ENCODE results near the gene SLC43A2.
A peak's percentile ranks its signal among the peaks of the same experiment; 100 is the strongest.

The SLC43A2 gene

DNA sequence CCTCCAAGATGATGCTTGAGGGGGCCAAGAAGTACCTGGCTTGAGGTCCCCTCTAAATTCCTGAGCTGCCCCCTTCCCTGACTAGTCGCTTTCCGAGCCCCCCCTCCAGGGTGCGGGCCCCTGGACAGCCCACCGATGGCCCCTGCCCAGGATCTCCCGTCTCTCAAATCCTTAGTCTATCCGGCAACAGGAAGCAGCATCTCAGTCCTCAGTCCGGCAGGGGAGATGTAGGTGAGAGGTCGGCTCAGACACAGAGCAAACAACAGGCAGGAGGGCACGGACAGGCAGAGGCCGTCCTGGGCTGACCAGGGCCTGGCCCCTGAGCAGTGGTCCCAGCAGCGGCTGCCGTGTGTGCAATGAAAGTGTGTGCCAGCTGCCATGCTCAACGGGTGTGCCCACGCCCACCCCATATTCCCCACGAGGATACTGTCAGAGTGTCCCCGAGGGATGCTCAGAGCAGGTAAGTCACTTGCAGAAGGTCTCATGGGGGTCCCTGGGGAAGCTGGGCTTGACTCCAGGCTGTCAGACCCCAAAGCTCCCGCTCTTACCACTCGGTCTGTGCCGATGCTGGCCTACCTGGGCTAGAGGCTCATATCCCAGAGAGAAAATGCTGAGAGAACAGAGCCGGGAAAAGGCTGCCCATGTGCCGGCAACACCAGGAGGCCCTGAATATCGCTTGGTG is 7.2 kb downstream of the SLC43A2 start:
- no peak for DNase-seq

DNA sequence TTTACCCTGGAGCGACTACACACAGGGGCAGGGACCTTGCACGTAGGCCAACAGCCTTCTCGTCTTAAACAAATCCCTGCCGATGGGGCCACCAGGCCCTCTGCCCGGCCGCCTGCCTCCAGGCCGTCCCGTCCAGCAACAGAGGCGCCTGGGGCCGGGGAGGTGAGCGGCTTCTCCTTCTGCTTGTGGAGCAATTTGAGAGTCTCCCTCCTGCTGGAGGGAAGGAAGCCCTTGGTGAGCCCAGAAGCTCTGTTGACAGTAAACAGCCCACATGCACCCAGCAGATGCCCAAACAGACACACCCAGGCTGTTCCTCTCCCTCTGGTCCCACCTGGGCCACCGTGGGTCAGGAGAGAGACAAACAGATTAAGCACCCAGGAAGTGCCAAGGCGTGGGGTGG is 8.1 kb downstream of the SLC43A2 start:
- no peak for DNase-seq

DNA sequence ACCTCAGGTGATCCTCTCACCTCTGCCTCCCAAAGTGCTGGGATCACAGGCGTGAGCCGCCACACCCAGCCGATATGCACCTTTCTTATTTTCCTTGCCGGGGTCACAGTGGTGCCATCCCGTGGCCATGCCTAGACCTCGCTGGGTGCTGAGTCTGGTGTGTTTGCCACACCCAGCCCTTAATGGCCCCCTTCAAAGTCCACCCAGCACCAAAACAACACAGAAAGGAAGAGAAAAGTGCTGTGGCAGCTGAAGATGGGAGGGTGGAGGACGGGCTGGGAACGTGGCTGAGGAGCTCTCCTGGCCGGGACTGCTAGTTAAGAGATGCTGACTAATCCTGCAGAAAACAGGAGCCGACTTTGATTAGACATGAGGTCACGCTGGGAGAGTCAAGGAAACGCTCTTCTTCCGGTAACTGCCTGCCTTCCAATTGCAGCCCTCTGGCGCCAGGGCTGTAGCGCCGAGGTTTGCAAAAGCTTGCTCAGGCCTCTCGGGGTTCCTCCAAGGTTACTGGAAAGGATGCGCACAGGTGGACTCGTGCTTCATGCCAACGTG is 10.9 kb downstream of the SLC43A2 start:
- no peak for DNase-seq

DNA sequence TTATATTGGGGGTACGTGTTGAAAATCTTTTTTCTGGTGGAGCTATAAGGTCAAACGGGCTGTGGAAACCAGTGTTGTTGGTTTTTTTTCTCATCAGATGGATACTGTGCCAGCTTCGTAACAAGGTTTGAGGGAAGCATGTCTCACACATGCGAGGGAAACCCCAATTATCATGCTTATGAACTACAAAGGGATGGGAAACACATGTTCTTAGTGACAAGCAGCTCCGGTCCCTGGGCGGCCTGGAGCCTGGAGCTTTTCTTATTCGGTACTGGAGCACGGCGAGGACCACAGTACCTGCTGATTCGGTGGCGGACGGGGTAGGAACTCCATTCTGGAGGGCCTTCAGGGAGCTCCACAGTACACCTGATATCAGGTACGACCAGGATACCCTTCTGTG is 12.5 kb downstream of the SLC43A2 start:
- DNase-seq, result no peak

DNA sequence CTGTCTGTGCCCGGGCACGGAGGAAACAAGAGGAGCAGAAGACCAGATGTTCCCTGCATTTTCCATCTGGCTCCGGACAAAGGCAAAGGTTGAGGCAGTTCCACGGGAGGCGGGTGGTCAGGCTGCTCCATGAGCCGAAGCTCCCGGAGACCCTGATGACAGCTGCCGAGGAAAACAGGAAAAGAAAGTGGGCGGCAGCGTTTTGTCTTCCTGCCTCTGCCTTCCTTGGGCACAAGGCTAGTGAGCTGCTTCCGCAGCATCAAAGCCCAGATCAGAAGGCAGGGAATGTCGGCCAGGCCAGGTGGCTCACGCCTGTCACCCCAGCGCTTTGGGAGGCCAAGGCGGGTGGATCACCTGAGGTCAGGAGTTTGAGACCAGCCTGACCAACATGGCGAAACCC is 16.2 kb downstream of the SLC43A2 start:
- no peak for DNase-seq

DNA sequence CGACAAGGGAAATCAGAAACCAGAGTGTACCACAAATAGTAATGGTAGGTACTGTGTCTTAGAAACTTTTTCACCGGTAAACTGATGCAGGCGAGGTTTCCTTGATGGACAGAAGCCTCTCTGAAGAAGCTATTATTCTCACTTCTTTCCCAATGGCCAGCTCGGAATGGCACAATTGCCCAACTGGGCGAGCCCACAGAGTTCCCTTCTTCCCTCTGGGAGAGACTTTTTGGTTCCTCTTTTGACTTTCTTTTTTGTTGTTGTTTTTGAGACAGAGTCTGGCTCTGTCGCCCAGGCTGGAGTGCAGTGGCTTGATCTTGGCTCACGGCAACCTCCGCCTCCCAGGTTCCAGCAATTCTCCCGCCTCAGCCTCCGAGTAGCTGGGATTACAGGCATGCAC is 16.9 kb downstream of the SLC43A2 start:
- peak; percentile 88 for DNase-seq

DNA sequence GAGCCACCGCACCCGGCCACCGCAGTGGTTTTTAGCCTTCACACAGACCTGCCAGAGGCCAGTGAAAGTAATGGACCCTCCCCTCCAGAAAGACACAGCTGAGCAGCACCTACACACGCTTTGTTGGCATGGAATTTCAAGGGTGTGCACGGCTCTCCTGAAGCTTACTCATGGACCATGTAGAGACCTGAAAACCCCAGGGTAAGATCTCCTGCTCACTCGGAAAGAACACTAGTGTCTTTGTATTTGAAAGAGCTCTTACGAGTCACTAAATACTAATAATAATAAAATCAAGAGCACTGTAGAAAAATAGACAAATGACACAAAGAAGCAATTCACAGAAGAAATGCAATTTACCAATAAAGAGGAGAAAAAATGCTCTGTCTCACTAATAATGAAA is 20.0 kb downstream of the SLC43A2 start:
- no peak for DNase-seq

DNA sequence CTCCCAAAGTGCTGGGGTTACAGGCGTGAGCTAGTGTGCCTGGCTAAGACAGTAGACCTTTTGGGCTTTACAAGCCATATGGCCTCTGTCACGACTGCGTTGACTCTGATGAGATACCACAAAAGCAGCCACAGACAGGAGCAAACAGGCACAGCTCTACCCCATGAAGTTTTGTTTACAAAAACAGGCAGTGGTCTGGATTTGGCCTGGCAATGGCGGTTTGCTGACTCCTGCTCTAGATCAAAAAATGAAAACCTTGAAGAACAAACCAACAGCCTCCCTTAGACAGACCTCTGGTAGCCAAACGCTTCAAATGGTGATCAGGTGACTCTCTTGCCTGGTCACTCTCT is 20.7 kb downstream of the SLC43A2 start:
- no peak for DNase-seq

DNA sequence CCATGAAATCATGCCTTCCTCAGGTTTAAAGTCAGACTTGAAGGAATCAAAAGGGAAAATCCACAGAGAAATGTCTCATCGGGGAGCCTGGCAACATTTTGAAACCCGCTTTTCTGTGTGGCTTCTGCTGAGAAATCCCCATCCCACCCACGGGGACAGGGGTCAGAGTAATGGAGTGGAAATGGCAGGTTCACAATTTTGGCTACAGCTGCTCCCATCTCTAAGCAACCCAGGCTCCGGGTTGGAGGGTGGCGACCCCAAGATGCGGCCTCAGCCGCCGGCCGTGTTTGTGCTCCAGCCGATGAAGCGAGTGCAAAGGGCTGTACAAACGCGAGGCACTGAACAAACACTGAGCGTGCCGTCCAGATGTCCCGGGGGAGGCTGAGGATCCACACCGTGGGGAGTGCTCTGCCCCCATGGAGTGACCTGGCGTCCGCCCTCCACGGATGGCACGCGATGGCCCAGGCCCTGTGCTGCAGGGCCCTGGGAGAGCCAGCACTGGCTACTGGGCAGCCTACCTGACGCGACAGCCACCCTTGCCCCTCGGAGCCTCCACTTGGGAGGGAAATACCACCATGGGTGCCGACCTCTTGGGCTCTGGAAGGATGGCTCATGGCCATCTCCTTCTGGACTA is 22.2 kb downstream of the SLC43A2 start:
- no peak for DNase-seq

DNA sequence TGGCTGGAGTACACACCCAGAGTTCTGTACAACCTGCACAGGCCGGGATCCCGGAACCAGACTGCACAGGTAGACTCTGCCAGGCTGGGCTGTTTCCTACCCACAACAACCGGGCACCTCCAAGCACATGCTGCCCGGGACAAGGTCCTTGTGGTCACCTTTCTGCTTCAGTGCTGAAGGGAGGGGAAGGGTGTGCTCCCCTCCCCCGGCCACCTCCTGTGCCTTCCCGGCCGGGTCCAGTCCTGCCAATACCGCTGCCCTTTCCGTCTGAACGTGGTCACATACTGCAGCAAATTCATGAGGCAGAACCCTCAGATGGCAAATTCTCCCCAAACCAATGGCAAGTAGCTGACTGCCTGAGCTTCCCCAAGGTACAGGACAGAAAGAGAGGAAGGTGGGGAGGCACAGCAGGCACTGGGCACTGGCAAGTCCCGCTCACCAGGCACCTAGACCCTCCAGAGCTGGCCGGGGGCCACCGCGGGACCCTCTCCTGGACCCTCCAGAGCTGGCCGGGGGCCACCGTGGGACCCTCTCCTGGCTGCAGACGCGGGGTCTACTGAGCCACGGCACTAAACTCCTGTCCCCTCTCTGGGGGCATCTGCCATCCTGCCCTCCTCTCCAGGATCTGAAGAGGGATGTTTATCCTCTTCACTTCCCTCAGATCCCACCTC is 22.8 kb downstream of the SLC43A2 start:
- DNase-seq, result no peak

DNA sequence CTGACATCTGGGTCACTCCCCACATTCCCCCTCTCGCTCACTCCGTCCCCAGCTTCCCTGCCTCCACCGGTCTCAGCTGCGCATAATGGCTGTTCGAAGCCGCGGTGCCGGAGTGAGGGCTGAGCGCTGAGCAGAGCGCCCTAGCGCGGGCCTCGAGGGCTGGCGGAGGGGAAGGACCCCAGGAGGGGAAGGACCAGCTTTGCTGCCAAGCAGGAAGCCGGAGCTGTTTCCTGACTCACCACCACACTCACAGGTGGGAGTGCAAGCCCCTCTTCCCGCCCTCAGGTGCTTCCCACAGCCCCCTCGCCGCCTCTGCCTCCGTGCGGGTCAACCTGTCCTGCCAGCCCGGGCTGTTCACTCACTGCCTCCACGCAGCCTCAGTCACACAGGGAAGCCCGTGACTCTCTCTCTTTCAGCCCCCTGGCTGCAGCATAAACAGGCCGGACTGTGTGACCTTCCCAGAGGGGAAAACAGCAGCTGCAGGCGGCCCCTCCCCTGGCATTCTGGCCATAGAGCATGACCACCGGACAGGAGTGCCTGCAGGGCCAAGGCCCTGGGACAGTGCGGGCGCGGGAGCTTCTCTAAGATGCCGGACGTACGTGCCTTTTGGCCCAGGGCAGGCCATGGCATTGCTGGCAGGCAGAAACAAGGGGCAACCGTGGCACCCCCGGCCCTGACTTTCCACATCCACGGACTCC is 23.7 kb downstream of the SLC43A2 start:
- no peak for DNase-seq

DNA sequence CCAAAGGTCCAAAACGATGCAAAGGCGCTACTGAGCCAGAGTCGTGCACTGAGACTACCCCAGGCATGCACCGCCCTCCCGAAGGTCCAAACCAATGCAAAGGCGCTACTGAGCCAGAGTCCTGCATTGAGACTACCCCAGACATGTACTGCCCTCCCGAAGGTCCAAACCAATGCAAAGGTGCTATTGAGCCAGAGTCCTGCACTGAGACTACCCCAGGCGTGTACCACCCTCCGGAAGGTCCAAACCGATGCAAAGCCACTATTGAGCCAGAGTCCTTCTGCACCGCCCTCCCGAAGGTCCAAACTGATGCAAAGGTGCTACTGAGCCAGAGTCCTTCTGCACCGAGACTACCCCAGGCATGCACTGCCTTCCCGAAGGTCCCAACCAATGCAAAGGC is 27.1 kb downstream of the SLC43A2 start:
- DNase-seq, result no peak

DNA sequence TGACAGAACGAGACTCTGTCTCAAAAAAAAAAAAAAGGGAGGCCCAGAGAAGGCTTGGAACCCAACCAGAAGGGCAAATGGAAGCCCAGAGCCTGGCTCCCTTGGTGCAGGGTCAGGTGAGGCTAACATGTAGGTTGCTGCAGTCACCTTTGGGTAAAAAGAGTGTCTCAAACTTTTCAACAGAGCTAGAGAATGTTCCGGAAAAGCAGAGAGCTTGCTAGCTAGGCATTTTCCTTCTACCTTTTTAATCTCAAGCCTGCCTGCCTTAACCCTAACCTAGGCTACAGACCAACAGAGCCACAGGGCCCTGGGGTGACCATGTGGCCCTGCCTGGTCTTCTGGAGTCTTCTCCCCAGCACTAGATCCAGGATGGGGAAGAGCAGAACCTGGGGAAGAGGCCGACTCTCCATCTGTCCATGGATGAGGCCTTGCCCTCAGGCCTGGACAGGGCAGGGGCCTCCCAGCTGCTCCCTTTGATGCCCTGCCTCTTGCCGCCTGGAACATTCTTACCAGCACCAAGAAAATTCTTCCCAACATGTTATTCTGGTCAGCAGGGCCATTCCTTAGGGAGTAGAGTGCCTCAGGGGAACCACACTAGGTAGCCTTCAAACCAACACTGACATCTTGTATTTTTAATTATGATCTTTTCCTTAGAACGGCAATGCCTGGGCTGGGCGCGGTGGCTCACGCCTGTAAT is 30.1 kb downstream of the SLC43A2 start:
- no peak for DNase-seq

DNA sequence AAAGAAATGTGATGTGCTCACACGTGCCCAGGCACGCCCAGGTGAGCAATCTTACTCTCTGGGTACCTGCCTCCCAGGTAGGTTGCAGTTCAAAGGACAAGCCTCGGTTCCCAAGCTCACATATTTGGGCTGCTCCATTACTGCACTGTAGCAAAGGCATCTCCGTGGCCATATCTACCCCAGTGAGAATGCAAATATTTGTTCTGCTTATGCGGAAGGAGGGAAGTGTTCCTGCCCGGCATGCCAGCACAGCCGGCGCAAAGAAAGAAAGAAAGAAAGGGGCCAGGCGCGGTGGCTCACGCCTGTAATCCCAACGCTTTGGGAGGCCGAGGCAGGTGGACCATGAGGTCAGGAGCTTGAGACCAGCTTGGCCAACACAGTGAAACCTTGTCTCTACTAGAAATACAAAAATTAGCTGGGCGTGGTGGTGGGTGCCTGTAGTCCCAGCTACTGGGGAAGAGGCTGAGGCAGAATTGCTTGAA is 30.7 kb downstream of the SLC43A2 start:
- no peak for DNase-seq

DNA sequence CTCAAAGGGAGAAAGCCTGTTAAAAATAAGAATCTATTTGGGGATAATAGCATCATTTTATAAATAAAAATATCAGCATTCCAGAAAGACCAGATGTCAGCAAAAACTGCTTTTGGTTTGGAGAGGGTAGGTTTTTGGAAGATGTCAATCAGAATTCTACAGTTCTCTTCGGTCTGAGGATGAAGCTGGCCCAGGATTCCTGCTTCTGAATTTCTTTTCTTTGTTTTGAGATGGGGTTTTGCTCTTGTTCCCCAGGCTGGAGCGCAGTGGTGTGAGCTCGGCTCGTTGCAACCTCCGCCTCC is 35.1 kb downstream of the SLC43A2 start:
- DNase-seq, result no peak

DNA sequence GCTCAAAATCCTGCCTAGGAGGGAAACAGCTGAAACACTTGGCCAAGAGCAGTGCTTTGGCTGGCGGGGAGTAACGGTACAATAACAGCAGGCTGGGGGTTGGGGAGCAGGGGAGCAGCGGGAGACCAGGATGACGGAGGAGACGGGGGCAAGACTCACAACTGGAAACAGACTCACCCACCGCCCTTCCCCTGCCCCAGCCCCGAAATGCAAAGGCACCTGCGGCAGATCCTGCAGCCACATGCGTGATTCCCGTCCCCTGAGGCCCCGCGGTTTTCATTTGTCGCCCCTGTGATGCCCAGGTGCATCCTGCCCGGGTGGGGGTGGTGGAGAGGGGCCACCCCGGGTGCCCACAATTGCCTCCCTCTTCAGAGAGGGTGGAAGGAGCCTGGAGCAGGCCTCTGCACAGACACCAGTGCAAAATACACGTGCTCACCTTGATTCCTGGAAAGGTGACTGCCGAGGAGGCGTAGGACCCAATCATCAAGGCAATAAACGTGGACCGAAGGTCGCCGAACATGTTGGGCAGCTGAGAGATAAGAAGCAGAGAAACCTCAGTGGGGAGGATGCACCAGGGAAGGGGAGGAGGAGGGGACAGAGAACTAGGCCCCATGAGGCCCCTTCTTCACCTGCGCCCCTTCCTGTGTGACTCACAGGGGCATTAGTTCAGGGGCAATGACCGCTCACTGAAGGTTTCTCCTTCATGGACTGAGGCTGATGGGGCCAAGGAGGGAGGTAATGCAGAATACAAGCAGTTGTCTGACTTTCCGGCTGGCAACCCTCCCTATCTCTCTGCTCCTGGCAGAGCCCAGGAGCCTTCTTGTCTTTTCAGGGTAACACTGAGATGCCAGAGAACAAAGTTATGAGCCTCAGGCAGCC is 35.6 kb downstream of the SLC43A2 start:
- DNase-seq, result no peak

DNA sequence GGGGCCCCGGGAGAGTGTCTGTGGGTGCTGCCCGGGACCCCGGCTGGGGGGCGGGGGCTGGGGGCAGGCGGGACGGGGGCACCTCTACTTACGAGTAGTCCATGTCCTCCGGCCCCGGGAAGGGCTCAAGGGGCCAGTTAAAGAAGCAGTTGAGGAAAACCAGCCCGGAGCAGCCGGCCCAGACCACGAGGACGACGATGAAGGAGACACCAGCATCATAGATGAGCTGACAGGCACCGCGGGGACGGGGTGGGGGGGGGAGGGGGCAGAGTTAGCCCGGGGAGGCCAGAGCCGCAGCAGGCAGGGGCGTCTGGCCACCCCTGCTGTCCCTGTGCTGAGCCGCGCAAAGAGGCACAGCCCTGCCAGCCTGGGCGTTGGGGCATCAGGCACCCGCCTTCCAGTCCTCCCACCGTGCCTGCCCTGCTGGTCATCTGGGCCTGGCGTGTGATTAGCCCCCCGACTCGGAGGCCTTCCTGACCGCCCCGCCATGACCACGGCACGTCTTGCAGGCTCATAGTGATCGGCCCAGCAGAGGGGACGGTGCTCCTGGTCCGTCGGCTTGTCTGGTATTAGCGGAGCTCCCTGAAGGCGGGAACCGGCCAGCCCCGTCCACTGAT is 37.1 kb downstream of the SLC43A2 start:
- no peak for DNase-seq

DNA sequence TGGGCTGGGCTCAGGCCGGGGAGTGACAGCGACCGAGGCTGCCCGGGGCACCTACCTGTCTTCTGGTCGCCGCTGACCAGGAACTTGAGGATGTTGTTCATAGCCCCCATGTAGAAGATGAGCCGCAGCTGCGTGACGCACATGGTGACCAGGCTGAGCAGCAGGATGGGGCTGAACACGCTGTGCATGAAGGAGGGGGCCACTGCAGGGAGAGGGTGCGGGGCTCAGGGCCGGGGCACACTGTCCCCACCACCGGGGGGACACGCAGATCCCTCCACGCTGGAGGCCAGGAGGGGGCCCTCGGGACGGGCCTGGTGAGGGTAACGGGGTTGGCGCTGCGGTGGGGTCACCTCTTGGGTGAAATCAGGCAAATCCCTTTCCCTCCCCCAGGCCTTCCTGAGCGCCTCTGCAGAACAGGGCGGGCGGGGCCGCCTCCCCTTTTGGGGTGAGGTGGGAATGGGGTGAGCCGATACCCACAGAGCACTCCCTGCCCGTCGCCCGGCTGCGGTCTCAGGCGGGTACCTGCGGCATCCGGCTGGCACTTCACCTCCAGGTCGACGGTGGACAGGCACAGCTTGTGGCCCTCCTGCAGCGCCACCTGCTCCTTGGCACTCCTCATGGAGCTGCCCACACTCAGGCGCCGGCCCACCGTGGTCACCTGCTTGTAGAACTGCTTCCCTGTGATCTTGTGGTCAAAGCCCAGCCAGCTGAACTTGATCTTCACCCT is 37.7 kb downstream of the SLC43A2 start:
- DNase-seq, result no peak

DNA sequence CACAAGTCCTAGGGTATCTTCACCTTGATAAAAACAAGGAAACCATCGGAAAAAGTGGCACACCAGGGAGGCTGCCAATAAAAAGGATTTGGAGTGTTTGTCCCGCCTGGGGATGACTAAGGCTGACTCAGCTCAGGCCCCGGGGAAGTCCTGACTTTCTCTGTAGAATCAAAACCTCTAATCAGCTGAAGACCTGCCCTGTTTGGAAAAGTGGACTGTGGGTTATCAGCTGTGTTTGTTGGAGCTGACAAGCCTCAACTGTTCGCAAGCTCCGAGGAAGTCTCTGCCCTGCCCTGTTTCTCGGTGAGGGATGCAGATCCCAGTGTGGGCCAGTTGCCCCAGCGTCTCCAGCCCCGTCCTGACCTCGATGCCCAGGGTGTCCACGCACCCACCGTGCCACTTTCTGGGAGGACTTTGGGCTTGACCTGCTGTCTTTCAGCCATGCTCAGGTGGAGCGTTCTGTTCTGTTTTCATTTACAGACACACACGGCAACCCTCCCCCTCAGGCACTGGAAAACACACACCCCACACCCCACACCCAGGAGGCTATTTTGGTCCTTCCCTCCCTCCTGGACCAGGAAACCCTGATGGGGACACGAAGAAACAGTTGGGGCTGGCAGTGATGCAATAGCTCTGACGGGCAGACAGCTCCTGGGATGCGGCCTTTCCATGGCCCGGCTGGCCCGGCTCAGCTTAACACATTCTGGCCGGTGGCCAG is 38.4 kb downstream of the SLC43A2 start:
- DNase-seq, result peak; percentile 55

Data from MV-4-11 (cell line).